ENCODE results near the gene HES3.

DNA sequence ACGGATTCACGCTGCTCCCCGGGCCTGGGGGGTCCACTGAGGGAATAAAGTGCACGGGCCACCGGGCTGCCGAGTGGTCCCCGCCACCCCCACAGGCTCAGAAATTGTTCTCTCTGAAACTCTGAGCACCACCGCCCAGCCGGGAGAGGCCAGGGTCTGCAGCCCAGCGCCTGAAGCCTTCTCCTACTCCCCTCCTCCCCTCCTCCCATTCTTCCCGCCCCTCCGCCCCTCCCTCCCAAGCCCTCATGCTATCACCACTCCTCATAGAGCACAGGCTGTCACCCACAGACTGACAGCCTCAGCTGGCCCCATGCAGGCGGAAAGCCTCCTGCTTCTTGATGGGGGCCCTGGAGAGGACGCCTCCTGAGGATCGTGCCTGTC is 17.6 kb downstream of the HES3 start:
- no peak for TF ChIP-seq GATA3 (IDR thresholded peaks at IDR 0.05; ENCODE audit: low read depth, low read length)
- no peak for TF ChIP-seq GATA2 (IDR thresholded peaks at IDR 0.05; ENCODE audit: low read depth, low read length)
